Colonic mucosa (tissue), 4 donors: ENCODE measurements around the gene BLOC1S1. TPM values are rescaled to one million over a fixed set of nuclear protein-coding genes. Genes with fewer than 3 reads are reported as not detected.

Experiments
- DNase-seq: peaks from one replicate; pipeline ENCODE4 v3.0.0-alpha.2; 2020
- H3K27ac ChIP-seq: fragments of 200-600 bp; one replicate; pipeline ENCODE4 v1.8.0; 2021
- H3K27me3 ChIP-seq: fragments of 200-600 bp; one replicate; pipeline ENCODE4 v1.8.0; 2021
- H3K36me3 ChIP-seq: fragments of 200-600 bp; one replicate; pipeline ENCODE4 v1.8.0; 2021
- H3K4me1 ChIP-seq: fragments of 200-600 bp; one replicate; pipeline ENCODE4 v1.8.0; 2021; ENCODE audit warnings: mild to moderate bottlenecking
- H3K4me3 ChIP-seq: fragments of 200-600 bp; one replicate; pipeline ENCODE4 v1.8.0; 2021
- H3K9ac ChIP-seq, 2 donors: one replicate each; pipeline ENCODE4 v1.7.0; 2013; ENCODE audit warnings: control low read depth in 2 of 2, low read depth in 2 of 2, low read length in 2 of 2
- H3K9me3 ChIP-seq: fragments of 200-600 bp; one replicate; pipeline ENCODE4 v1.8.0; 2021
- intact Hi-C: fragments of 100-400 bp; cut with DNase I; formaldehyde crosslinking; loops from one replicate; pipeline ENCODE4 v1.14.1; 2022
- total RNA-seq, 2 donors: library from RNA; stranded (reverse); fragmentation: NEBNext Ultra II Directional in 1 of 2; extraction: Animal tissue kit (Norgen Biotek cat#: 25700) in 1 of 2; gene quantifications; one replicate each; pipeline ENCODE4 v1.2.1, GENCODE V29; 2021
- TF ChIP-seq, protein P1 (sequence below): fragments of 200-600 bp; IDR thresholded peaks from one replicate; pipeline ENCODE4 v1.8.0; 2022; ENCODE audit warnings: antibody characterized with exemption, mild to moderate bottlenecking
- donor health status: healthy.
- donor health status: DM: no; HTN: no; CAD: no.
- donor health status: DM: no; HTN: no; CAD: no.

The BLOC1S1 gene
- total RNA-seq, 2 donors from 2014 or later = 214 to 242 TPM

DNA sequence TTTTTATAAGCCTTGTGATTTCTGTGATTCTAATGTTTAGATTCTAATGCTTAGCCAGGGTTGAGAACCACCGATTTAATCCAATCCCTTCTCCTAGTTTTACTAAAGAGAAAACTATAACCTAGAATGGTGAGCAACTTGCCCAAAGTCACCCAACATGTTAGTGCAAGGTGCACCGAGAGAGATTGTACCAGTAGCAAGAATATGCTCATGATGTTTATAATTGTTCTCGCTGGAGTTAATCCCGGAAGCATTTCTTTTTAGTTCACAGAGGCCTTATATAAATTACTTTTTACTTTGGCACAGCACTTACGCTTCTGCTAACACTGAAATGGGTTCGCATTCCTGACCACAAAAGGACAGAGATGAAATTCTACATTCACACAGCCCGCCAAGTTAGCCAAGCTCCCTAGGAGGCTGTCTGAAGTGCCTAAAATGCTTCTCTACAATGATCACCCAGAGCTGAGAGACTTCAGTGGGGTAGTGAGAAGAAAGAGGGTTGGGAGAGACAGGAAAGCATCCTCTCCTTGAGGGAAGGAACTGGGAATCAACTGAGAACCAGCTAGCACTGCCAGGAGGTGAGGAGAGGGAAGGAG lies 579 bp upstream of the BLOC1S1 start:
- H3K27ac ChIP-seq = peak overlapping the region; percentile 99
- intact Hi-C loops = no loop called here
- TF ChIP-seq, protein P1, sequence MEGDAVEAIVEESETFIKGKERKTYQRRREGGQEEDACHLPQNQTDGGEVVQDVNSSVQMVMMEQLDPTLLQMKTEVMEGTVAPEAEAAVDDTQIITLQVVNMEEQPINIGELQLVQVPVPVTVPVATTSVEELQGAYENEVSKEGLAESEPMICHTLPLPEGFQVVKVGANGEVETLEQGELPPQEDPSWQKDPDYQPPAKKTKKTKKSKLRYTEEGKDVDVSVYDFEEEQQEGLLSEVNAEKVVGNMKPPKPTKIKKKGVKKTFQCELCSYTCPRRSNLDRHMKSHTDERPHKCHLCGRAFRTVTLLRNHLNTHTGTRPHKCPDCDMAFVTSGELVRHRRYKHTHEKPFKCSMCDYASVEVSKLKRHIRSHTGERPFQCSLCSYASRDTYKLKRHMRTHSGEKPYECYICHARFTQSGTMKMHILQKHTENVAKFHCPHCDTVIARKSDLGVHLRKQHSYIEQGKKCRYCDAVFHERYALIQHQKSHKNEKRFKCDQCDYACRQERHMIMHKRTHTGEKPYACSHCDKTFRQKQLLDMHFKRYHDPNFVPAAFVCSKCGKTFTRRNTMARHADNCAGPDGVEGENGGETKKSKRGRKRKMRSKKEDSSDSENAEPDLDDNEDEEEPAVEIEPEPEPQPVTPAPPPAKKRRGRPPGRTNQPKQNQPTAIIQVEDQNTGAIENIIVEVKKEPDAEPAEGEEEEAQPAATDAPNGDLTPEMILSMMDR = no peak
- H3K4me3 ChIP-seq = peak overlapping the region; percentile 93
- peaks cover 36% of the 10 kb centered on the region for H3K4me1 ChIP-seq
- H3K9me3 ChIP-seq = no peaks in the 10 kb centered on the region
- H3K36me3 ChIP-seq = no peaks in the 10 kb centered on the region
- no peak for DNase-seq
- no peaks in the 10 kb centered on the region for H3K27me3 ChIP-seq
- H3K9ac ChIP-seq = peak overlapping the region; percentile 15 to 91

DNA sequence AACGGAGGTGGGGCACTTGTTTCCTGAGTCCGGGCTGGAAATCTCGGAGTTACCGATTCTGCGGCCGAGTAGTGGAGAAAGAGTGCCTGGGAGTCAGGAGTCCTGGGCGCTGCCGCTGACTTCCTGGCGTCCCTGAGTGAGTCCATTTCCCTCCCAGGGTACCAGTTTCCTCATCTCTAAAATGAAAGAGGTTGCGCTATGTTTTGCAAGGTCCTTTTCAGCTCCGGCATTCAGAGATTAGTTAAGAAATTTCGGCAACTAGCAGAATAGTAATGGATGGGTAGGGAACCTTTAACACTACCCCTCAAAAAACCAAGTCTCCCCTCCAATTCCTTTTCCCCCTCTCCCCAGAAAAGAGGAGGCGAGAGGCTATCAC lies 724 bp downstream of the BLOC1S1 start:
- no peaks in the 10 kb centered on the region for H3K9me3 ChIP-seq
- no peaks in the 10 kb centered on the region for H3K36me3 ChIP-seq
- H3K27ac ChIP-seq = peak overlapping the region; percentile 99
- TF ChIP-seq, protein P1 = no peak
- H3K4me3 ChIP-seq = peak overlapping the region; percentile 93
- H3K4me1 ChIP-seq = peaks cover 40% of the 10 kb centered on the region
- peak overlapping the region; percentile 42 to 91 for H3K9ac ChIP-seq
- H3K27me3 ChIP-seq = no peaks in the 10 kb centered on the region
- intact Hi-C loops = no loop called here
- no peak for DNase-seq

DNA sequence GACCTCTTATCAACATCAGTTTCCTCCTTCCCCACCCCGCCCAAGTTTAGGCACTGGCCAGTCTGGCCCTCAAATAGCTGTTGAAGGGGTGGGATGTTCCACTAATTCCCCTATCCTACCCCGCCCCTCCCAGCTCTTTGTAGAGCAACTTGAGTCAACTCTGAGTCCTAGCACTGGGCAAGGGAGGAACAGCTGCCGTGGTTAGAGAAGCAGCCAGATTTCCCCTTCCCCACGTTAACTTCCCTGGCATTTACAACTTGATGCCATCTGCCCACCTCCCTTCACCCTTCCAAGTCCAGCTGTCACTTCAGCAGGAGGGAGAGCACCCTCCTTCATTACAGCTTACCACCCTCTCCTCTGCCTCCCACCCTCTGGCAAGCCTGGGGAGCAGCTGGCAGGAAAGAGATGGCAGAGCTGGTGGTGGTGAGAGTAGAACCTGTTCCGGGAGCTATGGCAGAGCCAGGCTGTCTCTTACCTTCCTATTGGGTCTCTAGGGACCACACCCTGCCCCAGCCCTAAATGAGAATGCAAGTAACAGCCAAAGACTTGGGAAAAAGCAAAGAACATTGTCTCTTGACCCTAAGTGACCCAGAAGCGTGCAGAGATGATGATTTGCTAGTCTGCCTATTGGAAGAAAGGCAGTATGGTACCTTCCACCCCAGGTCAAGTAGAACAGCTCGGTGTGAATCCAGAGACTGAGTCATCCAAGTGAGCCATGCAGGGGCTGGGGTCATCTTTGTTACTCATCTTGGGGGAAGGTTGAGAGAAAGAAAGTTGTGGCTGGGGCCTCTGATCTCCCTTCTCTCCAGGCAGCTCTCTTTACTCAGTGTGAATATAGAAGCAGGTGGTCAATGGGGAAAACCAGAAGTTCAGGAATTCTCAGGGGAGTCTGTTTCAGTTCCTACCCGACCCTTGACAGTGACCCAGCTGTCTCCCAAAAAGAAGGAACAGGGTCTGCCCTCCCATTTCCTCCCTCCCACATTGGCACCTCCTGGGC lies 1.5 kb downstream of the BLOC1S1 start:
- DNase-seq = peak; percentile 78
- Histone ChIP-seq H3K27ac (peak overlapping the region; percentile 99), H3K4me1 (peaks cover 45% of the 10 kb centered on the region)

DNA sequence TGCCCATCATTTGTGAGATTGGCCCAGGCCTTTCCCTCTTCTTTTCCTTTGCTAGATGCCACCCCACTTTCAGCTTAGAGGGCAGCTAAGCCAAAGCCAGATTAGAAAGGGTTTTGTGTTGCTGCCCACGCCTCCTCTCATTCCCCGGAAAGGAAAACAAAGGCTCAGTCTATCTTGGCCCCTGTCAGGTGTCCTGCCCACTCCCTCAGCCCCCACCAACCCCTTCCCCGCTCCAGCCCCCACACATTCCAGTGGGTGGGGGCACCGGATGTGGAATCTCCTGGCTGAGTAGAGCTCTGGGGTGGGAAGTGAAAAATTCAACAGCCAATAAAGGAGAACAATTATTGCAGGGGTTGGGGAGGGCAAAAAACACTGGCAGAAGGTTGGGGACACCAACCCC lies 2.2 kb downstream of the BLOC1S1 start:
- no peaks in the 10 kb centered on the region for H3K27me3 ChIP-seq
- intact Hi-C loops = no loop called here
- no peaks in the 10 kb centered on the region for H3K36me3 ChIP-seq
- TF ChIP-seq, protein P1 = no peak
- H3K4me1 ChIP-seq = peaks cover 45% of the 10 kb centered on the region
- H3K9me3 ChIP-seq = no peaks in the 10 kb centered on the region
- peak overlapping the region in 1 of 2 donors; percentile 91 for H3K9ac ChIP-seq
- no peak overlapping the region for H3K4me3 ChIP-seq
- peak overlapping the region; percentile 99 for H3K27ac ChIP-seq
- no peak for DNase-seq

More for the DNA sequence above, 1.5 kb downstream of the BLOC1S1 start:
- intact Hi-C loops = no loop called here
- H3K9ac ChIP-seq = peak overlapping the region in 1 of 2 donors; percentile 91
- no peaks in the 10 kb centered on the region for H3K36me3 ChIP-seq
- H3K9me3 ChIP-seq = no peaks in the 10 kb centered on the region
- TF ChIP-seq, protein P1 = no peak
- peak overlapping the region; percentile 93 for H3K4me3 ChIP-seq
- no peaks in the 10 kb centered on the region for H3K27me3 ChIP-seq

DNA sequence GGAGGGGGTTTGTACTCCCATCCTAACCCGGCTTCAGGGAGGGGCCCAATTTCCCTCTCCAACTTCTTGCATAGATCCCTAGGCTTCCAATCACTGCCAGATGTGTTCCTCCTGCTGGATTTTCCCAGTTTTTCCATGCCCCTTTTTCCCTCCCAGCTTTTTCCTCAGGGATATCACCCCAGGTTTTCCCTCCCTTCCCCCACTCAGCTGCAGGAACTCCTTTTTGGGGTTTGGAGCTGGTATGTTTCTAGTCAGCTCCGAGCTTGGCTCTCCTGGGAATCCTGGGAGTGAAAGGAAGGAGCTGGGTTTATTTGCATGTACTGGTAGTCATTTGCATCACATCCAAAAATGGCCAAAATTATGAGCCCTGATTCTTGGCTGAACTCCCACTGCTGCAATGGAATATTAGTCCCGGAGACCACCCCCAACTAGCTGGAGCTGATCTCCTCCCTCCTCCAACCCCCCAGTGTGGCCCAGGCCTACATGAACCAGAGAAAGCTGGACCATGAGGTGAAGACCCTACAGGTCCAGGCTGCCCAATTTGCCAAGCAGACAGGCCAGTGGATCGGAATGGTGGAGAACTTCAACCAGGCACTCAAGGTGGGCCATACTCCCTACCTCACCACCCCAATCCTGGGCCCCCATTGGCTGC lies 2.9 kb downstream of the BLOC1S1 start:
- H3K27ac ChIP-seq = peak overlapping the region; percentile 99
- no peaks in the 10 kb centered on the region for H3K36me3 ChIP-seq
- H3K9ac ChIP-seq = peak overlapping the region in 1 of 2 donors; percentile 91
- no peaks in the 10 kb centered on the region for H3K27me3 ChIP-seq
- TF ChIP-seq, protein P1 = no peak
- no peaks in the 10 kb centered on the region for H3K9me3 ChIP-seq
- no peak for DNase-seq
- H3K4me1 ChIP-seq = peaks cover 46% of the 10 kb centered on the region
- H3K4me3 ChIP-seq = no peak overlapping the region
- intact Hi-C loops = no loop called here
